C1 segment of cervical spinal cord (tissue), 14 donors: ENCODE measurements around the gene CNPPD1.
A peak's percentile ranks its signal among the peaks of the same experiment; 100 is the strongest.

Experiments used
- DNase-seq, 14 donors: peaks; one replicate each; lab custom pipeline; 2025; lab: John Stamatoyannopoulos, UW

CNPPD1 gene

DNA sequence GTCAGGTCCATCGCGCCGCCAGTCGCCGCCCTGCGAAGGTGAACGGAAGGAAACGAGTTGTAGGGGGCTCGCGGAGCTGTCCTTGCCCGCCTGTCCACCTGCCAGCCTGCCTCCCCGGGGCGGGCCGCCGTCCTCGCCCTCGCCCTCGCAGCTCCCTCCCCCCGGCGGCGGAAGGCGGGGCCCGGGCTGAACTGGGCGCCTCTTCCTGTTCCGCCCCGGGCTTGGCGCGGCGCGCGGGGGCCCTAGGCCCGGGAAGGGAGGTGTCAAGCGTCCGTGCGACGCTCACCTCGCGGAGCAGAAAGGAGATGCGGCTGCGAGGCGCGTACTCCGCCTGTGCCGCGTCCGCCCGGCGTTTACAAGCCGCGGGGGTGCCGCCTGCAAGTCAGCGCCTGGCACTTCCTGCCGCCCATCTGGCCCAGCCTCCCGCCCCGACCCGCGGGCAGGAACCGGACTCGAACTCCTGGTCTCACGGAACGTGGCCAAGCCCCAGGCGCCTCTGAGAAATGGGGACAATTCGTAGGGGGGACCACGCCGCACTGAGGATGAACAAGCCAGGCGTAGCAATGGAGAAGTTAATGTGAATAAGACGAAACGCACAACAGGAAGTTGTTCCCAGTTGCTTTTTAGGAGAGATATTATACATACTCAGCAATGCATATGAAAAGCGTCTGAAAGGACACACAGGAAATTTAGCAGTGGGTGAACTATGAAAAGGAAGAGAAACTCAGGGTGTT, at the start of gene CNPPD1:
Gene CNPPD1, minus strand, starts transcription at position 108 of the 734 bp plus-strand sequence. Its CDS starts 97 bp downstream, at position 11.
- peak; percentile 27 to 91 (median 82) for DNase-seq

GRCh38 chr2:219225350-219225749, 48.6 kb upstream of the CNPPD1 start:
- DNase-seq = no peak

DNA sequence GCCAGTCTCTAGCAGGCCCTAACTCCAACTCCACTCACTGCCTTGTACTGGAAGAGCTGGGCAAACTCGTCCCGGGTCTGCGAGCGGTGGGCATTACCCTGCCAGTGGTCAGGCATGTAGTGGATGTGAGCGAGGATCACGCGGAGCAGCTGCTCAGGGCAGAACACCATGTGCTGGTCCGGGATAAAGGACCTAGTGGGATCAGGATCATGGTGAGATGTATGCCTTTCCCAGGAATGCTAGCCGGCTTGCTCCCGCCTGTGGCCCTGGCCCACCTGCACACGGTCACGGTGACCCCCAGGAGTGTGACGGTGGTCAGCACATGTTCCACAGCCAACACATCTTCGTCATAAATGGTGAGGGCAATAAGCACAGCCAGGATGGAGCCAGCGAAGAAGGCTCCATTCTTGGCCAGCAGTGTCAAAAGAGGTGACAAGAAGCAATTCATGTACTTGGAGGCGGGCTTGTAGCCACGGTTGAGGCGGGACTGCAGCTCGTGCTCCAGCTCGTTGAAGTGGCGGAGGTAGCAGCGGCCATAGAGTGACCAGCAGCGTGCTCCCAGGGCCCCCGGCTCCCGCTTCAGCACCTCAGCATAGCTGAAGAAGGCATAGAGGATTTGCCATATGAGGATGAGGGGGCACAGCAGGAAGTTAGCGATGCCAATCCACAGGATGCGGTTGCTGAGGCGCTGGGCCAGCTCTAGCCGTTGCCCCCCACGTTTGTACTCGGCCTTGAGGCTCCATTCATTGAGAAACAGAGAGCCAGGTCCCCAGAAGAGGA, 47.3 kb upstream of the CNPPD1 start:
- no peak for DNase-seq

GRCh38 chr2:219221957-219222518, 45.3 kb upstream of the CNPPD1 start:
- DNase-seq = no peak

DNA sequence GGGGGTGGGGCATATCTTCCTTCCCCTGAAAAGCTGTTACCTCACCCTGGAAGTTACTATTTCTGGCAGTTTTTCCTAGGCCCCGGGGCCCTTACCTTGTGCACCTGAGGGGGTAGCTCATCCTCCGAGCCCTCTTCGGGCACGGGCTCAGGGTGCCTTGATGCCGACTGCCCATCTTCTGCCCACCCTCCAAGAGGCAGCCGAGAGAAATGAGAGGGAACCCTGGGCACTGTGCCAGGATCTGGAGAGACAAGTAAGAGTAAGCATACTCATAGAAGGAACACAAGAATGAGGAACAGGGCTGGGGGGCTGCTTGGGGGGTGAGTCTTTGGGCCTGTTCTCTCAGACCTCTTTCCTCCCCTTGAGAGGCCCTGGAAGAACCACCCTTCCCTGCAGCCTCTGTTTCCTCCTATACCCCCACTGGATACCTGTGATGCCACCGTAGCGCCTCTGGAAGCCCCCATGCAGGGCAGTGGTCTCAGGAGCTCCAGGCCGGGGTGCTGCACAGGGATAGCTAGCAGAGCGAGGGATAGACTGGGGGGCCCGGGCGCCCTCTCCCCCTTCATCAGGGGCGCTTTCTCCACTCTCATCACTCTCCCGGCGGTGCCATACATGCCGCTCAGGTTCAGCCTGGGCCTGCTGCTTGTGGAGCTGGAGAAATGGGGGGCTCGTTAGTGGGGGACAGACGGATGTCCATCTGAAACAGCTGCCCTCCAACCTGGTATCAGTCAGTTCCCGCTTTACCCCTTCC, 44.1 kb upstream of the CNPPD1 start:
- DNase-seq = no peak

DNA sequence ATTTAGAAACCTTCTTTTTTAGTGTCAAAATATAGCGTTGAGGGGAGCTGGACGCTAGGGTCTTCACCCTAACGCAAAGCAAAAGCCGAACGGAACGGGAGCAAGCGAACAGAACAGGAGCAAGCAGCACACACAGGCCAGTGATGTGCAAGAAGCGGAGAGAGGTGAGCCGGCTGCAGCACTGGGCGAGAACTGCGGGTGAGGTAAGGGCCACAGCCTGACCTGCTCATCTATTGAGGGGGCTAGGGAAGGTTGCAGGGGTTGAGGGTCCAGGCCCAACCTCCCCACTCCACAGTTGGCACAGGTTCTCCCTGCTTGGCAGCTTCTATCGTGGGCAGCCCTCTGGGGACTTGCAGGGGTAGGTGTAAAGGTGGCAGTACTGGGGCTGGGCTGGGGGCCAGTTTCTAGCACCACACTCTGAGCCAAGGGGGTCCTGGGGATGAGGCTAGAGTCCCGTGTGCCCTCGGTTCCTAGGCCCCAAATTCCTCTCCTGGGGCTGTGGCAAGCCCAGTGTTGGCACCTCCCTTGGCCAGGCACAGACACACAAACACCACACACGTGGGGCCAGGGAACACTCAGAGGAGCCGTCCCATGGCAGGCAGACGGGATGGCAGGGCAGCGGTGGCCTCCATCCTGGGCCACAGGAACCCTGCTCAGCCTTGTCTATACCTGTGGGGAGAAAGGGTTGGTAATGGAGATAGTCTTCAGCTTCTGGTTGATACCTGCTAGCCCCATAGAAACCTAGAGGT, 43.2 kb upstream of the CNPPD1 start:
- no peak for DNase-seq

DNA sequence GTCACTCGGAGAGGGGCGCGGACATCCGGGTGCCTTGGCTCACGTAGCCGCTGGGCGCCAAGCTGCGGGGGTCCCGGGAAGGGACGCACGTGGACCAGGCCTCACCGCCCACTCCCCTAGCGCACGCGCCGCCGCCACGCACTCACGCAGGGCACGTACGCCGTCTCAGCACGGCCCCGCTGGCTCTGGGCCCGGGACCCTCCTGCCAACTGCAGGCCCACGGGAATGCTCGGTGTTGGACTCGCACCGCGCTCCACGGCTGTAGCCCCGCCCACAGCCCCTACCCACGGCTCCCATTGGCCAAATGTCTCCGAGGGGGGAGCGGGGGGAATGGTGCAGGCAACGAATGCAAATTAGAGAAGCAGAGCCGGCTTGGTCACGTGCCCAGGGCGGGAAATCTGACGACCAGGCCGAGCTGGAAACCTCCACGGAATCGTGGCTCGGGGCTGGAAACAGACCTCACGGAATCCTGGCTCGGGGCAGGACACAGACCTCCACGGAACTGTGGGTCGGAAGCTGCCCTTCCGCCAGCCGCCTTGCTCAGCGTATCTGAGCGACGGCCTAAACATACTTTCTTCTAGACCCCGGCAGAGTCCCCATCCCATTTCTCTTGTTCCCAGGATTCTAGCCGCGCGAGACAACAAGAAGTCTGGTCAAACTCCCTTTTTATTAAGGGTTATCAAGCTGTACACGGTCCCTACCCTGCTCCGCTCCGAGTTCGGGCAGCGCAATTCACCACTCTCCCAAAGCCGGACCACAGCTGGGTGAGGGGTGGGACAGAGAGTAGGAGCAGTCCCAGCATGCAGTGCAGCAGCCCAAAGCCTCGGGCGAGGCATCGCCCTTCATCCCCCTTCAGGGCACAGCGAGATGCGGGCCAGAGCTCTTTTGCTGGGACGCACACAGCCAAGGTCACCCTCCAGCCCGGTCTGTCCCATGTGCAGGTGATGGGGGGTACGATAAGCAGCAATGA, 42.3 kb upstream of the CNPPD1 start, which contains the start of gene ABCB6:
Gene ABCB6, minus strand, starts transcription at position 227 of the 970 bp plus-strand sequence. CDS start 285 bp downstream, outside the sequence.
- DNase-seq = peak; percentile 44 to 95 (median 91)

GRCh38 chr2:219218217-219218731, 41.5 kb upstream of the CNPPD1 start:
- DNase-seq = peak in 13 of 14 donors; percentile 35 to 89 (median 76)

DNA sequence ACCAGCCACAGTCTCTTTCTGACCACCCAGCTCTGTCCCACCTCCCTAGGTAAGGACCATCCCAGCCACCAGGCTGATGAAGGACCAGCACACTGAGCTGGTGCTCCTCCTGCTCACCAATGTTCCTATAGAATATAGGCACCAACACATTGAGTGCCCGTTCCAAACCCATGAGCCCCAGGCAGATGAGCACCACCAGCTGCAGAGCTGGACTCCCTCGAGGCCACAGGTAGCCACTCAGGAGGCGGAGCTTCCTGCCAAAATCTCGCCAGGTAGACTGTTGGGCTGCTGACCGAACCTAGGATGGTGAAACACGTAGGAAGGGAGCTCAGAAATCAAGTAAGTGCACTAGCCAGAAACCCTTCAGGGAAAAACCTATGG, 39.8 kb upstream of the CNPPD1 start:
- no peak for DNase-seq

GRCh38 chr2:219215871-219216534, 39.3 kb upstream of the CNPPD1 start:
- no peak for DNase-seq

GRCh38 chr2:219214786-219215185, 38.1 kb upstream of the CNPPD1 start:
- DNase-seq = no peak

DNA sequence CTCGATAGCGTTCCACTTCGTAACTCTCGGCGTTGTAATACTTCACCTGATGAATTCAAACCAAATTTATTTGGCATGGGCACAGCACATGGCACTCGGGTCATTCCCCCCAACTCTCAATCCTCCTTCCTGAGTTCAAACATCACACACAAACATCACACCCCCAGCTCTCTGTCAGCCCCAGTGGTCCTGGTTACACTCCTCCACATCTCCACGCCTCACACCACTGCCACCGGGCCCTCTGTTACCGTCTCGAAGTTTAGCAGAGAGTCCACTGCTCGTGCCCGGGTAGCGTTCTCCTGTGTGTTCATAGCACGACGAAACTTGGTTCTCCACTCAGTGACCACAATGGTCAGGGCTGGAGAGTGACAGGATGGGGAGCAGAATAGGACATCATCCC, 37.4 kb upstream of the CNPPD1 start:
- no peak for DNase-seq

- DNase-seq = no peak
These were observed 36.9 kb upstream of the CNPPD1 start for GRCh38 chr2:219213486-219214071.

- no peak for DNase-seq
These were observed 36.3 kb upstream of the CNPPD1 start for GRCh38 chr2:219213026-219213415.

- DNase-seq = no peak
These were observed 34.2 kb upstream of the CNPPD1 start for GRCh38 chr2:219210886-219211362.

- DNase-seq = no peak
These were observed 33.6 kb upstream of the CNPPD1 start for GRCh38 chr2:219210196-219210885.

GRCh38 chr2:219209236-219210195, 32.8 kb upstream of the CNPPD1 start:
- DNase-seq = no peak
